Glomerular endothelial cell (primary cell): ENCODE results near the gene CXCL14. TPM values are rescaled to one million over a fixed set of nuclear protein-coding genes. Genes with fewer than 3 reads are reported as not detected.

ENCODE experiments used
- DNase-seq: peaks from one replicate; pipeline ENCODE4 v3.0.0-alpha.2; 2011; ENCODE audit warnings: low read depth, low spot score; ENCODE audit errors: extremely low read depth
- total RNA-seq: library from RNA; depleted of rRNA; stranded (reverse); fragments of >200 nt; gene quantifications from 2 replicates; pipeline ENCODE4 v1.2.3, GENCODE V29; 2015

The CXCL14 gene
- total RNA-seq, 1 donor from 2014 or later: not detected

- DNase-seq: peak; percentile 5
These were observed 8.9 kb downstream of the CXCL14 start for GRCh38 chr5:135569755-135570452.

- no peak for DNase-seq
These were observed 9.8 kb downstream of the CXCL14 start for GRCh38 chr5:135568923-135569360.

GRCh38 chr5:135568246-135568645 lies 10.5 kb downstream of the CXCL14 start:
- DNase-seq: no peak

GRCh38 chr5:135567661-135568060 lies 11.1 kb downstream of the CXCL14 start:
- no peak for DNase-seq

GRCh38 chr5:135566422-135567400 lies 12.1 kb downstream of the CXCL14 start:
- no peak for DNase-seq

GRCh38 chr5:135565725-135566421 lies 12.9 kb downstream of the CXCL14 start:
- peak; percentile 27 for DNase-seq

- no peak for DNase-seq
These were observed 13.5 kb downstream of the CXCL14 start for GRCh38 chr5:135565266-135565665.

GRCh38 chr5:135564331-135564730 lies 14.5 kb downstream of the CXCL14 start:
- no peak for DNase-seq

- DNase-seq: no peak
These were observed 17.5 kb downstream of the CXCL14 start for GRCh38 chr5:135561266-135561665.

GRCh38 chr5:135560858-135561257 lies 17.9 kb downstream of the CXCL14 start:
- DNase-seq: peak; percentile 7

GRCh38 chr5:135559354-135559753 lies 19.4 kb downstream of the CXCL14 start:
- no peak for DNase-seq

GRCh38 chr5:135557076-135557838 lies 21.5 kb downstream of the CXCL14 start:
- no peak for DNase-seq

- DNase-seq: no peak
These were observed 22.2 kb downstream of the CXCL14 start for GRCh38 chr5:135556620-135557019.

GRCh38 chr5:135555530-135555929 lies 23.3 kb downstream of the CXCL14 start:
- DNase-seq: no peak

- DNase-seq: no peak
These were observed 24.9 kb downstream of the CXCL14 start for GRCh38 chr5:135553688-135554462.

- DNase-seq: peak; percentile 50
These were observed 27.0 kb downstream of the CXCL14 start for GRCh38 chr5:135551593-135552447.

GRCh38 chr5:135549413-135549812 lies 29.4 kb downstream of the CXCL14 start:
- DNase-seq: no peak

- DNase-seq: no peak
These were observed 31.1 kb downstream of the CXCL14 start for GRCh38 chr5:135547590-135548254.
